GM10266 (cell line): ENCODE results near the gene CACNG1.

Experiments used
- DNase-seq: peaks from one replicate; pipeline ENCODE4 v3.0.0; 2012; ENCODE audit errors: extremely low spot score
- TF ChIP-seq, protein P1 (sequence below): IDR thresholded peaks from 2 replicates; pipeline ENCODE4 v1.5.1; 2012; ENCODE audit warnings: mild to moderate bottlenecking, low read depth; ENCODE audit not compliant: control insufficient read depth, insufficient read depth; ENCODE audit errors: missing control alignments

CACNG1 gene

DNA sequence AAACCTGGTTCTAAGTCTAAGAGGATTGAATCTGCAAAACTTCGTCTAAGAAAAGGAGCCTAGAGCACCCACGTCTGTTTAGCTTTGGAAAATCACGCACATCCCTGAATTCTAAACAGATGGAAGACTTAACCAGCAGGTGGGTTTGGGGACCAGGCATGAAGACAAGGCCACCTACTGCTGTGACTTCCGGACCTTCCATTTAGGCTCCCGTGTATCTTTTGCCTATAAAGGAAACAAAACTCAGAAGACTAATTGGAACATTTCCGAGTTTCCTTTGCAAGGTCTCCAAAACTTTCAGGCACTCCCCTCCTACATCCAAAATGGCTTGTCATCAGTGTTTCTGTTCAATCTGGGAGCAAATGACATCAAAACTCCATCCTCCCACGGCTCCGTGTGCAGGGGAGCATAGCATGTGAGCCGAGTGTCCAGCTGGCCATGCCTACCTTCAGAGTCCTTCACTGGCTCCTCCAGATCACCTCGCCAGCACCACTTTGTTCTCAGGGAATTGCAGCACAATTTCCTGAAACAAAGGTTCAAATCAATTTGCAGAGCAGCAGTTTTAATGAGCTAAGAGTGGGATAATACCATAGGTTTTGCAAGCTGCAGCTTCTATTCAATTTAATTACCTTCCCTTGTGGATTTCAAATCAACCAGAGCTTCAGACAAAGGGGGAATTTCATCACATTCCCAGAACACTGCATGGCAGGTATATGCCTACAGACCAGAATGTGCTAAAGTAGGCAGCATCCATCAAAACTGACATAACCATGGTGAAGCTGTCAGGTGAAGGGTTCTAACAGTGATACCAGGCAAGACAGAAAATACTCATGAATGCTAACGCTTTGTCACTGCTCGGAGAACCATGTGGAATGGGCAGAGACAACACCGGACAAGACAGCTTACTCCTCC lies 23.5 kb downstream of the CACNG1 start:
- TF ChIP-seq, protein P1, sequence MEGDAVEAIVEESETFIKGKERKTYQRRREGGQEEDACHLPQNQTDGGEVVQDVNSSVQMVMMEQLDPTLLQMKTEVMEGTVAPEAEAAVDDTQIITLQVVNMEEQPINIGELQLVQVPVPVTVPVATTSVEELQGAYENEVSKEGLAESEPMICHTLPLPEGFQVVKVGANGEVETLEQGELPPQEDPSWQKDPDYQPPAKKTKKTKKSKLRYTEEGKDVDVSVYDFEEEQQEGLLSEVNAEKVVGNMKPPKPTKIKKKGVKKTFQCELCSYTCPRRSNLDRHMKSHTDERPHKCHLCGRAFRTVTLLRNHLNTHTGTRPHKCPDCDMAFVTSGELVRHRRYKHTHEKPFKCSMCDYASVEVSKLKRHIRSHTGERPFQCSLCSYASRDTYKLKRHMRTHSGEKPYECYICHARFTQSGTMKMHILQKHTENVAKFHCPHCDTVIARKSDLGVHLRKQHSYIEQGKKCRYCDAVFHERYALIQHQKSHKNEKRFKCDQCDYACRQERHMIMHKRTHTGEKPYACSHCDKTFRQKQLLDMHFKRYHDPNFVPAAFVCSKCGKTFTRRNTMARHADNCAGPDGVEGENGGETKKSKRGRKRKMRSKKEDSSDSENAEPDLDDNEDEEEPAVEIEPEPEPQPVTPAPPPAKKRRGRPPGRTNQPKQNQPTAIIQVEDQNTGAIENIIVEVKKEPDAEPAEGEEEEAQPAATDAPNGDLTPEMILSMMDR: no peak
- DNase-seq: no peak

DNA sequence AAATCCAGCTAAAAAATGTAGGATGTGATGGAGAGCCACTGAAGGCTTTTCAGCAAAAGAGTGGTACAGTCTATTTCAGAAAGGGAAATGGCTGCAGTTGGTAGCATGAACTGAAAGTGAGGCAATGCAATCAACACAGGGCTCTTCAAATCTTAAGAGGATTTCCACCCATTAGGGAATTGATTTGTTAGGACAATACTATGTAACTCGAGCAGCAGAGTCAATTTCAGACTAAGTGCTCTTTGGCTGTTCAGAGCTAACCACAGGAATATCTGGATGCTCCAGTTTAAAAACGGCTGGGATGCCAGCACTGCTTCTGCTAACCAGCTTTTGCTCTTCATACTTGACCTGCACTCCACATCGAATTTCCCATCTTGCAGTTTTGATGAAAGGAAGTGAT lies 24.6 kb downstream of the CACNG1 start:
- TF ChIP-seq, protein P1: no peak
- DNase-seq: no peak

- no peak for DNase-seq
- TF ChIP-seq, protein P1: no peak
Observed at GRCh38 chr17:67069603-67070136, 25.3 kb downstream of the CACNG1 start.

- TF ChIP-seq, protein P1: no peak
- DNase-seq: no peak
Observed at GRCh38 chr17:67071595-67071994, 27.2 kb downstream of the CACNG1 start.

DNA sequence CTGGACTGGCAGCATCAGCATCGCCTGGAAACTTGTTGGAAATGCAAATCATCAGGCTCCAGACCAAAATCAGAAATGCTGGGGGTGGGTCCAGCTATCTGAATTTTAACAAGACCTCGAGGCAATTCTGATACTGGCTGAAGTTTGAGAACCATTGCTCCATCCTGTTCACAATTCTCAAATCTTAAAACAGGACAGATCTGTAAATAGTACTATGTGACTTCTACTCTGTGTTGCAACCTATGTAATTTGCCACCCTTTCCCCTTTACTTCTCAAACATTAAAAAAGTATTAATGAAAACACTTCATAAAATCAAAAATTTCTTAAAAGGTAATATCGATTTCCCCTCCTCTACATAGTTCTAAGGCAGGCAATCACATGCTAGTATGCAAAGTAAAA lies 28.5 kb downstream of the CACNG1 start:
- TF ChIP-seq, protein P1: no peak
- no peak for DNase-seq

GRCh38 chr17:67074781-67075180 lies 30.4 kb downstream of the CACNG1 start:
- TF ChIP-seq, protein P1: no peak
- no peak for DNase-seq

GRCh38 chr17:67076290-67076689 lies 31.9 kb downstream of the CACNG1 start:
- no peak for DNase-seq
- TF ChIP-seq, protein P1: no peak
